ENCODE results near the gene ZNF367. TPM values are rescaled to one million over a fixed set of nuclear protein-coding genes. Genes with fewer than 3 reads are reported as not detected.

The ZNF367 gene
- total RNA-seq, 1 donor from 2014 or later: 13.3 TPM

GRCh38 chr9:96436456-96437126, 18.4 kb upstream of the ZNF367 start:
- no peak overlapping the region for H3K27ac Mint-ChIP-seq (ENCODE audit: unreplicated experiment)
- no peaks in the 10 kb centered on the region for H3K9me3 Mint-ChIP-seq
- no peaks in the 10 kb centered on the region for H3K36me3 Mint-ChIP-seq (ENCODE audit: low read depth)

GRCh38 chr9:96436063-96436455, 17.9 kb upstream of the ZNF367 start:
- no peak for TF ChIP-seq CTCF (conservative IDR thresholded peaks at IDR 0.05)
- Mint-ChIP-seq H3K4me1 (no peaks in the 10 kb centered on the region), H3K36me3 (ENCODE audit: low read depth) (no peaks in the 10 kb centered on the region), H3K27ac (ENCODE audit: unreplicated experiment) (no peak overlapping the region), H3K27me3 (ENCODE audit: low read depth) (no peaks in the 10 kb centered on the region), H3K9me3 (no peaks in the 10 kb centered on the region), H3K4me3 (no peak overlapping the region)
- DNase-seq (ENCODE audit: low read depth, low spot score): no peak

More at GRCh38 chr9:96436456-96437126, 18.4 kb upstream of the ZNF367 start:
- no peak for TF ChIP-seq CTCF (conservative IDR thresholded peaks at IDR 0.05)
- Mint-ChIP-seq H3K4me1 (no peaks in the 10 kb centered on the region), H3K27me3 (ENCODE audit: low read depth) (no peaks in the 10 kb centered on the region), H3K4me3 (no peak overlapping the region)
- DNase-seq (ENCODE audit: low read depth, low spot score): no peak

- Mint-ChIP-seq H3K9me3 (no peaks in the 10 kb centered on the region), H3K27me3 (ENCODE audit: low read depth) (no peaks in the 10 kb centered on the region)
- DNase-seq (ENCODE audit: low read depth, low spot score): no peak
Measured at GRCh38 chr9:96435345-96435744, 17.2 kb upstream of the ZNF367 start.

GRCh38 chr9:96430377-96430776, 12.2 kb upstream of the ZNF367 start:
- no peaks in the 10 kb centered on the region for H3K4me1 Mint-ChIP-seq
- H3K9me3 Mint-ChIP-seq: no peaks in the 10 kb centered on the region
- H3K27me3 Mint-ChIP-seq (ENCODE audit: low read depth): no peaks in the 10 kb centered on the region
- no peak for DNase-seq (ENCODE audit: low read depth, low spot score)
- no peaks in the 10 kb centered on the region for H3K36me3 Mint-ChIP-seq (ENCODE audit: low read depth)
- TF ChIP-seq CTCF (conservative IDR thresholded peaks at IDR 0.05): no peak
- H3K27ac Mint-ChIP-seq (ENCODE audit: unreplicated experiment): no peak overlapping the region
- H3K4me3 Mint-ChIP-seq: no peak overlapping the region

More at GRCh38 chr9:96435345-96435744, 17.2 kb upstream of the ZNF367 start:
- no peaks in the 10 kb centered on the region for H3K36me3 Mint-ChIP-seq (ENCODE audit: low read depth)
- no peak for TF ChIP-seq CTCF (conservative IDR thresholded peaks at IDR 0.05)
- H3K27ac Mint-ChIP-seq (ENCODE audit: unreplicated experiment): no peak overlapping the region
- H3K4me3 Mint-ChIP-seq: no peak overlapping the region
- no peaks in the 10 kb centered on the region for H3K4me1 Mint-ChIP-seq

- Mint-ChIP-seq H3K27ac (ENCODE audit: unreplicated experiment) (no peak overlapping the region), H3K4me1 (no peaks in the 10 kb centered on the region), H3K27me3 (ENCODE audit: low read depth) (no peaks in the 10 kb centered on the region), H3K9me3 (no peaks in the 10 kb centered on the region), H3K4me3 (no peak overlapping the region), H3K36me3 (ENCODE audit: low read depth) (no peaks in the 10 kb centered on the region)
- TF ChIP-seq CTCF (conservative IDR thresholded peaks at IDR 0.05): no peak
- no peak for DNase-seq (ENCODE audit: low read depth, low spot score)
Measured at GRCh38 chr9:96429732-96430131, 11.6 kb upstream of the ZNF367 start.

Measured in neural crest cell (in vitro differentiated cells).